ENCODE results near the gene MDP1. TPM values are rescaled to one million over a fixed set of nuclear protein-coding genes. Genes with fewer than 3 reads are reported as not detected.

MDP1 gene
- total and polyA plus RNA-seq, 10 of the 15 experiments (the other 5 are each of a cell fraction or from before 2014, with no cell fraction given): 10.4 to 45.8 (median 23.5) TPM

DNA sequence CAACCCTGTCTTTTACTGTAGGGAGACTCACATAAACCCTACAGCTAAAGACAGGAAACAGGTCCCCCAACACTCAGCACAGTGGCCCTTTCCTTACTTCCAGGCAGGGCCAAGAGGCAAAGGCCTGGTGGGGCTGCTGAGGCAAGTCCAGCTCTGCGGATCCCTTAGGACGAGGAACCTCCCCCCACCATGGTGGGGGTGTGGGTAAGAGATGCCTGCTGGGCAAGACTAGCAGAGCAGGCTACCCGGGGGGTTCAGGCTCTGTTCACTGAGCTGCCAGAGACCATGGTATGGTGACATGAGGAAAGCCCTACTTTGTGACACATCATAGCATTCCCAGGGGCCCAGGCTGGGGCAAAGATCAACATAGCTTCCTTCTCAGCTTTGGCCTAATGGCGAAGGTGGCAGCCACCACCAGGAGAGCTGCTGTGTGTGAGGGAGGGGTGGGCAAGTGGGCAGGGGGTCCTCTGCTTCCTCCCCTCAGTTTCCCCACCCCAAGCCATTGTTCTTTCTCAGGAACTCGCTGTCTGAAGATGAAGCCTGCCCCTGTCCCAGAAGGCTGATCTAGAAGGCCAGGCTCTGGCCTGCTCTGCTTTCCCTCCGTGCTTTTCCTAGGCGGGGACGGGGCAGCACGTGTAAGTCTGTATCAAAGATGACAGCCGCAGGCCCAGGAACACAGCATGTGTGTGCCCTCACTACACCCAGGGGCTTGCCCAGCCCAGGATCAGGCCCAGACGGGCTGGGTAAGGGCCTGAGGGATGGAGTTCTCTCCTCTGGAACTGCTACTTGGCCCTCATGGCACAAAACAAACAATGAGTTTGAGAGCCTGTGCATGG lies 36.6 kb upstream of the MDP1 start:
- FAIRE-seq: no peak
- CTCF ChIA-PET: interaction anchor here (0.6 to 3.3 kb wide), 6 partner anchors 10 to 56 kb away, joined by 3 to 21 read pairs (median 5); partner anchors contain the start of genes CIDEB and TINF2

DNA sequence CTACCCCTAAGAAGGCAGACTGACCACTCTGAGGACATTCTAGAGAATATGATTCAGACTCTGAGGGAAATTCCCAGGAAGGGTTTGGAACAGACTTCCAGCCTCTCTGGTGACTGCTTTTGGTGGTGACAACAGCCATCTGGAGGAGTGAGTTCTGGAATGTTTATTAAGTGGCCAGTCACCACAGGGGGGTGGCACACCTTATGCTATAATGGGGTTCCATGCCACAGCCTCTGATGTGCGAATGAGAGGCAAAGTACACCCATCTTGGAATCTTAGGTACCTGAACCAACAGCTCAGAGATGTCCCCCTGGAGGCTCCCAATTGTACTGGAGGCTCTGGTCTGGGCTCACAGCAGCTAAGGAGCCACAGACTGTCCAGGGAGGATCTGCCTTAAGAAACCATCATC lies 36.0 kb upstream of the MDP1 start:
- ATAC-seq (no peak), DNase-seq (ENCODE audit: low read depth, low spot score) (no peak), FAIRE-seq (no peak)
- H3K79me2 ChIP-seq (ENCODE audit: control insufficient read depth, insufficient read depth, low read length): no peaks in the 10 kb centered on the region
- 100% methylated on average over 1 of the region's 1 CpG for WGBS (ENCODE audit: insufficient coverage, insufficient replicate concordance, low lambda C conversion rate, missing lambda C conversion rate)
- H3K27ac ChIP-seq (ENCODE audit: control insufficient read depth, insufficient read depth): no peak overlapping the region
- POLR2A ChIA-PET: interaction anchor here (0.6 to 3.4 kb wide), 3 partner anchors 9 to 81 kb away, joined by 3 to 18 read pairs (median 7); partner anchors contain the start of gene RABGGTA
- H3K9ac ChIP-seq (ENCODE audit: control insufficient read depth, insufficient read depth, low read length): no peak overlapping the region
- intact Hi-C loops (cut with micrococcal nuclease; ENCODE audit: unreplicated experiment) (no loop called here), in situ Hi-C loops (cut with MboI) (no loop called here)
- no peak overlapping the region for H3K4me2 ChIP-seq (ENCODE audit: control insufficient read depth, insufficient read depth)
- peaks cover 32% of the 10 kb centered on the region for H3K4me1 ChIP-seq (ENCODE audit: control insufficient read depth, insufficient read depth, low read length)
- no peaks in the 10 kb centered on the region for H3K27me3 ChIP-seq (replicated peaks in 1 of 2; ENCODE audit: control insufficient read depth in 2 of 2, insufficient read depth in 2 of 2, low read length in 1 of 2)
- RAD21 ChIA-PET (ENCODE audit: unreplicated experiment): interaction anchor here (0.7 to 1.9 kb wide), 3 partner anchors 19 to 82 kb away, joined by 3 to 7 read pairs (median 4); partner anchors contain the start of gene RABGGTA
- H3K36me3 ChIP-seq (ENCODE audit: control insufficient read depth in 2 of 2, insufficient read depth in 2 of 2, low read length in 1 of 2): peaks cover 0 to 3% of the 10 kb centered on the region in 2 experiments; a peak in 2 of 4 replicates
- SMC1A ChIA-PET (ENCODE audit: uncharacterized antibody, unreplicated experiment): interaction anchor here (1.1 to 1.8 kb wide), 4 partner anchors 19 to 185 kb away, joined by 3 to 9 read pairs (median 4); partner anchors contain the start of gene RABGGTA
- BruUV-seq (replicated peaks): no TSS peak
- H3K9me3 ChIP-seq (replicated peaks; ENCODE audit: control insufficient read depth, insufficient read depth, low read length): no peaks in the 10 kb centered on the region
- H4K20me1 ChIP-seq (ENCODE audit: control insufficient read depth, insufficient read depth): no peaks in the 10 kb centered on the region
- H3K4me3 ChIP-seq: no peak overlapping the region
- CTCF ChIA-PET: interaction anchor here (0.6 to 3.3 kb wide), 8 partner anchors 9 to 114 kb away, joined by 3 to 21 read pairs (median 4); partner anchors contain the start of genes CIDEB and TINF2
- no peak overlapping the region for H2AFZ ChIP-seq (ENCODE audit: control insufficient read depth, low read depth, low read length)
- TF ChIP-seq, protein P1, sequence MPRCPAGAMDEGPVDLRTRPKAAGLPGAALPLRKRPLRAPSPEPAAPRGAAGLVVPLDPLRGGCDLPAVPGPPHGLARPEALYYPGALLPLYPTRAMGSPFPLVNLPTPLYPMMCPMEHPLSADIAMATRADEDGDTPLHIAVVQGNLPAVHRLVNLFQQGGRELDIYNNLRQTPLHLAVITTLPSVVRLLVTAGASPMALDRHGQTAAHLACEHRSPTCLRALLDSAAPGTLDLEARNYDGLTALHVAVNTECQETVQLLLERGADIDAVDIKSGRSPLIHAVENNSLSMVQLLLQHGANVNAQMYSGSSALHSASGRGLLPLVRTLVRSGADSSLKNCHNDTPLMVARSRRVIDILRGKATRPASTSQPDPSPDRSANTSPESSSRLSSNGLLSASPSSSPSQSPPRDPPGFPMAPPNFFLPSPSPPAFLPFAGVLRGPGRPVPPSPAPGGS (IDR thresholded peaks at IDR 0.05; ENCODE audit: borderline replicate concordance, insufficient read depth, low read depth, low read length, poor library complexity, severe bottlenecking): no peak
- TF ChIP-seq KAT2A (conservative IDR thresholded peaks at IDR 0.05; ENCODE audit: control insufficient read depth, low read depth, low read length) (no peak), RELA (IDR thresholded peaks at IDR 0.05; ENCODE audit: borderline replicate concordance, partially characterized antibody) (no peak), KDM1A (IDR thresholded peaks at IDR 0.05; ENCODE audit: borderline replicate concordance) (no peak), EGR1 (IDR thresholded peaks at IDR 0.05; ENCODE audit: borderline replicate concordance in 1 of 2, low read depth in 2 of 2, low read length in 2 of 2) (no peak), YY1 (IDR thresholded peaks at IDR 0.05; ENCODE audit: low read depth, low read length) (no peak), BCL11A (IDR thresholded peaks at IDR 0.05; ENCODE audit: low read depth, low read length) (no peak), RFX5 (IDR thresholded peaks at IDR 0.05; ENCODE audit: low read depth, low read length) (no peak), LARP7 (IDR thresholded peaks at IDR 0.05) (no peak)
- TF ChIP-seq, protein P2, sequence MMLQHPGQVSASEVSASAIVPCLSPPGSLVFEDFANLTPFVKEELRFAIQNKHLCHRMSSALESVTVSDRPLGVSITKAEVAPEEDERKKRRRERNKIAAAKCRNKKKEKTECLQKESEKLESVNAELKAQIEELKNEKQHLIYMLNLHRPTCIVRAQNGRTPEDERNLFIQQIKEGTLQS (IDR thresholded peaks at IDR 0.05; ENCODE audit: borderline replicate concordance, extremely low read depth, low read depth, low read length): no peak

More for the DNA sequence above, 36.6 kb upstream of the MDP1 start:
- Histone ChIP-seq H3K4me1 (ENCODE audit: control insufficient read depth, insufficient read depth, low read length) (peaks cover 27% of the 10 kb centered on the region), H4K20me1 (ENCODE audit: control insufficient read depth, insufficient read depth) (no peaks in the 10 kb centered on the region), H3K27me3 (replicated peaks in 1 of 2; ENCODE audit: control insufficient read depth in 2 of 2, insufficient read depth in 2 of 2, low read length in 1 of 2) (no peaks in the 10 kb centered on the region), H2AFZ (ENCODE audit: control insufficient read depth, low read depth, low read length) (no peak overlapping the region), H3K4me2 (ENCODE audit: control insufficient read depth, insufficient read depth) (no peak overlapping the region), H3K4me3 (no peak overlapping the region), H3K79me2 (ENCODE audit: control insufficient read depth, insufficient read depth, low read length) (no peaks in the 10 kb centered on the region), H3K27ac (ENCODE audit: control insufficient read depth, insufficient read depth) (no peak overlapping the region), H3K9ac (ENCODE audit: control insufficient read depth, insufficient read depth, low read length) (no peak overlapping the region), H3K9me3 (replicated peaks; ENCODE audit: control insufficient read depth, insufficient read depth, low read length) (no peaks in the 10 kb centered on the region), H3K36me3 (ENCODE audit: control insufficient read depth in 2 of 2, insufficient read depth in 2 of 2, low read length in 1 of 2) (peaks cover 0 to 3% of the 10 kb centered on the region in 2 experiments; a peak in 2 of 4 replicates)
- 86% methylated on average over 11 of the region's 11 CpGs for WGBS (ENCODE audit: insufficient coverage, insufficient replicate concordance, low lambda C conversion rate, missing lambda C conversion rate)
- RAD21 ChIA-PET (ENCODE audit: unreplicated experiment): interaction anchor here (0.9 to 1.1 kb wide), 2 partner anchors 10 to 19 kb away, joined by 3 to 4 read pairs; partner anchors contain the start of genes RABGGTA and TINF2
- no TSS peak for BruUV-seq (replicated peaks)
- TF ChIP-seq SIN3A (IDR thresholded peaks at IDR 0.05; ENCODE audit: low read depth, low read length): no peak
- TF ChIP-seq BRCA1 (IDR thresholded peaks at IDR 0.05; ENCODE audit: low read depth, low read length): no peak
- TF ChIP-seq SREBF2 (IDR thresholded peaks at IDR 0.05; ENCODE audit: low read length): no peak
- ATAC-seq (no peak), DNase-seq (ENCODE audit: low read depth, low spot score) (no peak)
- intact Hi-C loops (cut with micrococcal nuclease; ENCODE audit: unreplicated experiment): no loop called here
- in situ Hi-C loops (cut with MboI): no loop called here
- SMC1A ChIA-PET (ENCODE audit: uncharacterized antibody, unreplicated experiment): interaction anchor here (1.1 to 1.8 kb wide), 3 partner anchors 18 to 184 kb away, joined by 3 to 9 read pairs (median 3); partner anchors contain the start of gene RABGGTA
- POLR2A ChIA-PET: interaction anchor here (0.6 to 3.4 kb wide), 3 partner anchors 9 to 81 kb away, joined by 3 to 18 read pairs (median 7); partner anchors contain the start of gene RABGGTA

Measured in GM12878 (cell line).